Trophoblast cell (in vitro differentiated cells and primary cell): ENCODE data around the gene PRSS1.
A peak's percentile ranks its signal among the peaks of the same experiment; 100 is the strongest.

Source experiments
- DNase-seq, 2 donors: peaks; one replicate each; pipeline ENCODE4 v3.0.0-alpha.2; 2016
- H2AFZ ChIP-seq: 2 replicates; pipeline ENCODE4 v1.6.1; 2013; ENCODE audit warnings: low read length, moderate library complexity, mild to moderate bottlenecking; ENCODE audit not compliant: insufficient read depth, poor library complexity
- H2AK5ac ChIP-seq: 2 replicates; pipeline ENCODE4 v1.6.1; 2013; ENCODE audit warnings: mild to moderate bottlenecking, low read length
- H2BK120ac ChIP-seq: 2 replicates; pipeline ENCODE4 v1.6.1; 2013; ENCODE audit warnings: low read length, mild to moderate bottlenecking, moderate library complexity; ENCODE audit not compliant: insufficient read depth, poor library complexity
- H2BK12ac ChIP-seq: 2 replicates; pipeline ENCODE4 v1.6.1; 2013; ENCODE audit warnings: mild to moderate bottlenecking, low read length, moderate library complexity
- H2BK5ac ChIP-seq: 2 replicates; pipeline ENCODE4 v1.6.1; 2013; ENCODE audit warnings: low read length, low read depth, moderate library complexity, mild to moderate bottlenecking; ENCODE audit not compliant: poor library complexity
- H3K14ac ChIP-seq: 2 replicates; pipeline ENCODE4 v1.6.1; 2013; ENCODE audit warnings: mild to moderate bottlenecking, low read length
- H3K18ac ChIP-seq: 2 replicates; pipeline ENCODE4 v1.6.1; 2013; ENCODE audit warnings: mild to moderate bottlenecking, low read length
- H3K23ac ChIP-seq: 2 replicates; pipeline ENCODE4 v1.6.1; 2013; ENCODE audit warnings: low read length
- H3K27ac ChIP-seq: 2 replicates; pipeline ENCODE4 v1.5.1; 2013; ENCODE audit warnings: low read depth, mild to moderate bottlenecking, inconsistent platforms, low read length, moderate library complexity
- H3K27me3 ChIP-seq: 2 replicates; pipeline ENCODE4 v1.6.1; 2013; ENCODE audit warnings: inconsistent platforms, mild to moderate bottlenecking, low read length, moderate library complexity; ENCODE audit not compliant: insufficient read depth
- H3K36me3 ChIP-seq, 2 experiments: 1 replicate in 1 of 2; 2 replicates in 1 of 2; pipeline ENCODE4 v1.6.1; 2013; ENCODE audit warnings: low read length in 2 of 2, mild to moderate bottlenecking in 2 of 2, moderate library complexity in 1 of 2; ENCODE audit not compliant: insufficient read depth in 2 of 2, control insufficient read depth in 1 of 2
- H3K4ac ChIP-seq: 2 replicates; pipeline ENCODE4 v1.6.1; 2013; ENCODE audit warnings: low read depth, mild to moderate bottlenecking, low read length, moderate library complexity
- H3K4me1 ChIP-seq, 2 experiments: 1 replicate in 1 of 2; 2 replicates in 1 of 2; pipeline ENCODE4 v1.6.1; 2013; ENCODE audit warnings: low read length in 2 of 2, mild to moderate bottlenecking in 2 of 2, moderate library complexity in 1 of 2; ENCODE audit not compliant: insufficient read depth in 2 of 2, control insufficient read depth in 1 of 2
- H3K4me2 ChIP-seq: 2 replicates; pipeline ENCODE4 v1.6.1; 2013; ENCODE audit warnings: inconsistent platforms, mild to moderate bottlenecking, low read length, moderate library complexity
- H3K4me3 ChIP-seq: 2 replicates; pipeline ENCODE4 v1.5.1; 2013; ENCODE audit warnings: mild to moderate bottlenecking, low read depth, low read length, inconsistent platforms
- H3K79me1 ChIP-seq: one replicate; pipeline ENCODE4 v1.6.1; 2013; ENCODE audit warnings: low read length
- H3K79me2 ChIP-seq: 2 replicates; pipeline ENCODE4 v1.6.1; 2013; ENCODE audit warnings: low read length, mild to moderate bottlenecking; ENCODE audit not compliant: control insufficient read depth, insufficient read depth, poor library complexity
- H3K9ac ChIP-seq: 2 replicates; pipeline ENCODE4 v1.6.1; 2013; ENCODE audit warnings: mild to moderate bottlenecking, low read length
- H3K9me3 ChIP-seq: 2 replicates; pipeline ENCODE4 v1.6.1; 2013; ENCODE audit warnings: low read depth, mild to moderate bottlenecking, control low read depth, inconsistent platforms, low read length; ENCODE audit not compliant: insufficient read depth
- H4K12ac ChIP-seq: 2 replicates; pipeline ENCODE4 v1.6.1; 2013; ENCODE audit warnings: low read depth, mild to moderate bottlenecking, low read length, moderate library complexity
- H4K8ac ChIP-seq: 2 replicates; pipeline ENCODE4 v1.6.1; 2013; ENCODE audit warnings: low read depth, mild to moderate bottlenecking, low read length, moderate library complexity
- H4K91ac ChIP-seq: one replicate; pipeline ENCODE4 v1.6.1; 2013; ENCODE audit warnings: low read depth, mild to moderate bottlenecking, low read length, moderate library complexity
- WGBS: extraction: QIAGEN DNeasy Blood & Tissue Kit; methylation state at CpG from one replicate; pipeline ENCODE4 v1.1.7; 2013; ENCODE audit warnings: missing lambda C conversion rate; ENCODE audit not compliant: insufficient read length, insufficient coverage; ENCODE audit errors: extremely low coverage; 5-methylcytosine and 5-hydroxymethylcytosine counted together

The PRSS1 gene

GRCh38 chr7:142782922-142783900 is 33.9 kb downstream of the PRSS1 start:
- no peak overlapping the region for H3K23ac ChIP-seq
- H3K36me3 ChIP-seq = no peaks in the 10 kb centered on the region
- no peak overlapping the region for H4K12ac ChIP-seq
- no peaks in the 10 kb centered on the region for H3K27me3 ChIP-seq
- H3K27ac ChIP-seq = no peak overlapping the region
- H3K4me1 ChIP-seq = no peaks in the 10 kb centered on the region
- H3K14ac ChIP-seq = no peak overlapping the region
- no peak overlapping the region for H2AFZ ChIP-seq
- H3K9ac ChIP-seq = no peak overlapping the region
- peak; percentile 88 to 96 for DNase-seq
- H4K91ac ChIP-seq = no peak overlapping the region
- no peak overlapping the region for H2BK12ac ChIP-seq
- no CpG with 5 or more reads among the region's 32 CpGs for WGBS
- H3K18ac ChIP-seq = no peak overlapping the region
- no peaks in the 10 kb centered on the region for H3K79me1 ChIP-seq
- no peak overlapping the region for H3K4ac ChIP-seq
- H2AK5ac ChIP-seq = no peak overlapping the region
- H3K4me2 ChIP-seq = peak overlapping the region; percentile 79
- no peaks in the 10 kb centered on the region for H3K79me2 ChIP-seq
- H2BK5ac ChIP-seq = no peak overlapping the region
- H4K8ac ChIP-seq = no peak overlapping the region
- no peak overlapping the region for H3K4me3 ChIP-seq
- H3K9me3 ChIP-seq = no peaks in the 10 kb centered on the region
- no peak overlapping the region for H2BK120ac ChIP-seq

GRCh38 chr7:142784096-142784495 is 34.8 kb downstream of the PRSS1 start:
- H3K9ac ChIP-seq = no peak overlapping the region
- no peak overlapping the region for H2BK120ac ChIP-seq
- no peaks in the 10 kb centered on the region for H3K79me1 ChIP-seq
- H3K18ac ChIP-seq = no peak overlapping the region
- no peak overlapping the region for H2BK12ac ChIP-seq
- H3K4me3 ChIP-seq = no peak overlapping the region
- DNase-seq = no peak
- no peak overlapping the region for H2AK5ac ChIP-seq
- no peak overlapping the region for H4K12ac ChIP-seq
- no peaks in the 10 kb centered on the region for H3K36me3 ChIP-seq
- H3K4ac ChIP-seq = no peak overlapping the region
- H3K4me2 ChIP-seq = no peak overlapping the region
- H4K8ac ChIP-seq = no peak overlapping the region
- H3K14ac ChIP-seq = no peak overlapping the region
- H3K9me3 ChIP-seq = no peaks in the 10 kb centered on the region
- H3K27ac ChIP-seq = no peak overlapping the region
- H4K91ac ChIP-seq = no peak overlapping the region
- H3K79me2 ChIP-seq = no peaks in the 10 kb centered on the region
- H2AFZ ChIP-seq = no peak overlapping the region
- H3K27me3 ChIP-seq = no peaks in the 10 kb centered on the region
- H3K4me1 ChIP-seq = no peaks in the 10 kb centered on the region
- no CpG with 5 or more reads among the region's 7 CpGs for WGBS
- no peak overlapping the region for H3K23ac ChIP-seq
- no peak overlapping the region for H2BK5ac ChIP-seq

GRCh38 chr7:142784716-142785115 is 35.4 kb downstream of the PRSS1 start:
- Histone ChIP-seq H3K4me2 (no peak overlapping the region), H2AFZ (no peak overlapping the region), H3K4me3 (no peak overlapping the region), H3K9me3 (no peaks in the 10 kb centered on the region), H3K36me3 (no peaks in the 10 kb centered on the region), H3K18ac (no peak overlapping the region), H4K12ac (no peak overlapping the region), H3K4me1 (no peaks in the 10 kb centered on the region), H3K23ac (no peak overlapping the region), H3K27ac (no peak overlapping the region), H4K8ac (no peak overlapping the region), H3K79me1 (no peaks in the 10 kb centered on the region), H2BK5ac (no peak overlapping the region), H3K27me3 (no peaks in the 10 kb centered on the region), H2BK120ac (no peak overlapping the region), H3K79me2 (no peaks in the 10 kb centered on the region), H4K91ac (no peak overlapping the region), H3K14ac (no peak overlapping the region), H3K4ac (no peak overlapping the region), H2AK5ac (no peak overlapping the region), H2BK12ac (no peak overlapping the region), H3K9ac (no peak overlapping the region)
- no CpG with 5 or more reads among the region's 8 CpGs for WGBS
- DNase-seq = no peak

GRCh38 chr7:142785841-142786250 is 36.6 kb downstream of the PRSS1 start:
- Histone ChIP-seq H2AK5ac (no peak overlapping the region), H2AFZ (no peak overlapping the region), H3K4me3 (no peak overlapping the region), H3K4me1 (no peaks in the 10 kb centered on the region), H4K12ac (no peak overlapping the region), H3K27me3 (no peaks in the 10 kb centered on the region), H3K79me1 (no peaks in the 10 kb centered on the region), H3K9me3 (no peaks in the 10 kb centered on the region), H2BK5ac (no peak overlapping the region), H3K14ac (no peak overlapping the region), H2BK120ac (no peak overlapping the region), H2BK12ac (no peak overlapping the region), H4K8ac (no peak overlapping the region), H3K18ac (no peak overlapping the region), H4K91ac (no peak overlapping the region), H3K23ac (no peak overlapping the region), H3K4ac (no peak overlapping the region), H3K27ac (no peak overlapping the region), H3K36me3 (no peaks in the 10 kb centered on the region), H3K4me2 (no peak overlapping the region), H3K9ac (no peak overlapping the region), H3K79me2 (no peaks in the 10 kb centered on the region)
- DNase-seq = no peak
- no CpG with 5 or more reads among the region's 8 CpGs for WGBS
